KMS-11 (cell line): ENCODE measurements around the gene B3GLCT.

ENCODE experiments used
- H2AFZ ChIP-seq: fragments of 200-600 bp; sonication (generic); 2 replicates; pipeline ENCODE4 v1.6.1; 2016; ENCODE audit warnings: antibody characterized with exemption, mixed run types, low read depth
- H3K27ac ChIP-seq: fragments of 200-600 bp; sonication (generic); 2 replicates; pipeline ENCODE4 v1.6.1; 2016; ENCODE audit warnings: mild to moderate bottlenecking, mixed run types
- H3K27me3 ChIP-seq: fragments of 200-600 bp; sonication (generic); 2 replicates; pipeline ENCODE4 v1.6.1; 2017; ENCODE audit warnings: mild to moderate bottlenecking, low read depth, mixed run types, moderate library complexity; ENCODE audit not compliant: insufficient read depth
- H3K36me3 ChIP-seq: fragments of 200-600 bp; sonication (generic); 2 replicates; pipeline ENCODE4 v1.6.1; 2017; ENCODE audit warnings: mild to moderate bottlenecking, mixed run types; ENCODE audit not compliant: insufficient read depth
- H3K4me1 ChIP-seq: fragments of 200-600 bp; sonication (generic); 2 replicates; pipeline ENCODE4 v1.6.1; 2016; ENCODE audit warnings: mild to moderate bottlenecking, low read depth, mixed run types; ENCODE audit not compliant: poor library complexity, severe bottlenecking
- H3K4me2 ChIP-seq: fragments of 200-600 bp; sonication (generic); 2 replicates; pipeline ENCODE4 v1.7.0; 2016; ENCODE audit warnings: mild to moderate bottlenecking, mixed run types
- H3K4me3 ChIP-seq: fragments of 200-600 bp; sonication (generic); IDR thresholded peaks from 2 replicates; pipeline ENCODE4 v1.6.1; 2017; ENCODE audit warnings: low read depth, low read length, mixed read lengths; ENCODE audit not compliant: insufficient read depth
- H3K79me2 ChIP-seq: fragments of 200-600 bp; sonication (generic); 2 replicates; pipeline ENCODE4 v1.6.1; 2016; ENCODE audit warnings: low read depth, mixed run types; ENCODE audit not compliant: insufficient read depth
- H3K9ac ChIP-seq: fragments of 200-600 bp; sonication (generic); 2 replicates; pipeline ENCODE4 v1.6.1; 2016; ENCODE audit warnings: mild to moderate bottlenecking, mixed run types
- H4K20me1 ChIP-seq: fragments of 200-600 bp; sonication (generic); 2 replicates; pipeline ENCODE4 v1.6.1; 2016; ENCODE audit warnings: mild to moderate bottlenecking, mixed run types; ENCODE audit not compliant: insufficient read depth
- TF ChIP-seq, protein P1 (sequence below): fragments of 200-600 bp; sonication (generic); conservative IDR thresholded peaks from 2 replicates; pipeline ENCODE4 v1.6.1; 2017; ENCODE audit warnings: low read depth, mild to moderate bottlenecking, antibody characterized with exemption, low read length, moderate library complexity, mixed read lengths

The B3GLCT gene

DNA sequence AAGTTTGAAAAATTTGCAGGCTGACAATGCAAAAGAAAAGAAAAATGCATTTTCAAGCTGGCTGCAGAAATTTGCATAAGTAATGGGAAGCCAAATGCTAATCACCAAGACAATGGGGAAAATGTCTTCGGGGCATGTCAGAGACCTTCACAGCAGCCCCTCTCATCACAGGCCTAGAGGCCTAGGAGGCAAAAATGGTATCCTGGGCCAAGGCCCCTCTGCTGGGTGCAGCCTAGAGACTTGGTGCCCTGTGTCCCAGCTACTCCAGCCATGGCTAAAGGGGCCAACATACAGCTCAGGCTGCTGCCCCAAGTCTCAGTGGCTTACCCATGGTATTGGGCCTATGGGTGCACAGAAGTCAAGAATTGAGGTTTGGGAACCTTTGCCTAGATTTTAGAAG is 155.2 kb downstream of the B3GLCT start:
- H3K79me2 ChIP-seq, result no peaks in the 10 kb centered on the region
- H3K27me3 ChIP-seq, result no peaks in the 10 kb centered on the region
- H3K4me3 ChIP-seq, result no peak overlapping the region
- no peak overlapping the region for H2AFZ ChIP-seq
- H3K4me1 ChIP-seq, result no peaks in the 10 kb centered on the region
- H3K4me2 ChIP-seq, result no peak overlapping the region
- no peaks in the 10 kb centered on the region for H4K20me1 ChIP-seq
- TF ChIP-seq, protein P1, sequence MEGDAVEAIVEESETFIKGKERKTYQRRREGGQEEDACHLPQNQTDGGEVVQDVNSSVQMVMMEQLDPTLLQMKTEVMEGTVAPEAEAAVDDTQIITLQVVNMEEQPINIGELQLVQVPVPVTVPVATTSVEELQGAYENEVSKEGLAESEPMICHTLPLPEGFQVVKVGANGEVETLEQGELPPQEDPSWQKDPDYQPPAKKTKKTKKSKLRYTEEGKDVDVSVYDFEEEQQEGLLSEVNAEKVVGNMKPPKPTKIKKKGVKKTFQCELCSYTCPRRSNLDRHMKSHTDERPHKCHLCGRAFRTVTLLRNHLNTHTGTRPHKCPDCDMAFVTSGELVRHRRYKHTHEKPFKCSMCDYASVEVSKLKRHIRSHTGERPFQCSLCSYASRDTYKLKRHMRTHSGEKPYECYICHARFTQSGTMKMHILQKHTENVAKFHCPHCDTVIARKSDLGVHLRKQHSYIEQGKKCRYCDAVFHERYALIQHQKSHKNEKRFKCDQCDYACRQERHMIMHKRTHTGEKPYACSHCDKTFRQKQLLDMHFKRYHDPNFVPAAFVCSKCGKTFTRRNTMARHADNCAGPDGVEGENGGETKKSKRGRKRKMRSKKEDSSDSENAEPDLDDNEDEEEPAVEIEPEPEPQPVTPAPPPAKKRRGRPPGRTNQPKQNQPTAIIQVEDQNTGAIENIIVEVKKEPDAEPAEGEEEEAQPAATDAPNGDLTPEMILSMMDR, result no peak
- no peak overlapping the region for H3K9ac ChIP-seq
- no peak overlapping the region for H3K27ac ChIP-seq
- H3K36me3 ChIP-seq, result no peaks in the 10 kb centered on the region

DNA sequence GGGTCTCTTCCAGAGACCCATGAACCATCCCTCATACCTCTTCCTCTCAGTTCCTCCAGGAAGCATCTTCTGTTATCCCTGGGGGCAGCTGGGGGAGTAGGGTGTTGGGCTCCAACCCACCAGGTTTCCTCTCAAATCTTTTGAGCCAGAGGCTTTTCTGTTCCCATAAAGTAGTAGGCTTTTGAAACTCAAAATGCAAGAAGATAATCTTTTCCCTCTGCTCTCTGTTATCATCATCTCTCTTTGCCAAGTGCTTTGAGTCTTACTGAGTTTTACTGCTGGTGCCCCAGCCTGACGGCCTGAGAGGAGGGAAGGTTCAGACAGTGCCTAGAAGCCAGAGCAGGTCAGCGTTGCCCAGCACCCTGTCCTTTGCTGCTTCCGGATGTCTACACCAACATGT is 157.2 kb downstream of the B3GLCT start:
- Histone ChIP-seq H4K20me1 (no peaks in the 10 kb centered on the region), H3K79me2 (no peaks in the 10 kb centered on the region), H3K4me3 (no peak overlapping the region), H3K27ac (no peak overlapping the region), H3K4me2 (no peak overlapping the region), H3K4me1 (no peaks in the 10 kb centered on the region), H3K36me3 (no peaks in the 10 kb centered on the region), H3K27me3 (no peaks in the 10 kb centered on the region), H2AFZ (no peak overlapping the region), H3K9ac (no peak overlapping the region)
- TF ChIP-seq, protein P1, result no peak

DNA sequence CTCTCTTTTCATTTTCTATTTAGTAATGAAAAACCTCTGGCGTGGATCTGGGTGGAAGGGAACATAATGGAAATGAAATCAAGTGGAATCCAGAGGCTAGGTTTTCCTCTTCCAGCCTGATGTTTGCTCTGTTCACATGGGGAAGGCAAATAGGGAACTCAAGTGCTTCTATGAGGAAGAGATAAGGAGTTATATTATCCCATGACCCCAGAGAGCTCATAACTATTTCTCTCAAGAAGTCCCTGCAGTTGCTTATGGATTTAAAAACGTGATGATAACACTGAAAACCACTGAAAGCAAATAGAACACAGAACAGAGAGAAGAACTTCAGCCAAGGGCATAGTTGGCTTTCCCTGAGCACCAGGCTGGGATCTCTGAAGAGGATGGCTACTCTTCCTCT is 157.8 kb downstream of the B3GLCT start:
- Histone ChIP-seq H3K79me2 (no peaks in the 10 kb centered on the region), H3K36me3 (no peaks in the 10 kb centered on the region), H3K9ac (no peak overlapping the region), H3K27me3 (no peaks in the 10 kb centered on the region), H4K20me1 (no peaks in the 10 kb centered on the region), H3K27ac (no peak overlapping the region), H3K4me3 (no peak overlapping the region), H2AFZ (no peak overlapping the region), H3K4me1 (no peaks in the 10 kb centered on the region), H3K4me2 (no peak overlapping the region)
- TF ChIP-seq, protein P1, result no peak

DNA sequence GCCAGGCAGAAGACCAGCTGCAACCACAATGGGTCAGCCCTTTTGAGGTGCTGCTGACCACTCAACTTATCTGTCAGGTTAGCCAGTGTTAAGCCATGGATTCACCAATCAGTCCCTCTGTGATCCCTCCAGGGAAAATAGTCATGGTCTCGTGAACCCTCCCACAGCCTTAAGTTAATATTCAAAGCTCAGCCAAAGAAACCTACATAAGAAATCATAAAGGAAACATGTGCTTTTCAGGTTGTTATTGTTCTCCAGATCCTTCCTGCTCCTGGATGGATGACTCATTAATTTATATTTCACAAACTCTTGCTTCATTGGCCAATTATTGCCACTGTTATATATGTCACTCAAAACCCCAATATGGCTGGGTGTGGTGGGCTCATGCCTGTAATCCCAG is 161.9 kb downstream of the B3GLCT start:
- no peaks in the 10 kb centered on the region for H3K27me3 ChIP-seq
- no peak overlapping the region for H3K27ac ChIP-seq
- no peaks in the 10 kb centered on the region for H3K36me3 ChIP-seq
- H2AFZ ChIP-seq, result no peak overlapping the region
- no peak overlapping the region for H3K4me2 ChIP-seq
- TF ChIP-seq, protein P1, result no peak
- H3K79me2 ChIP-seq, result no peaks in the 10 kb centered on the region
- no peaks in the 10 kb centered on the region for H4K20me1 ChIP-seq
- H3K4me1 ChIP-seq, result no peaks in the 10 kb centered on the region
- no peak overlapping the region for H3K4me3 ChIP-seq
- H3K9ac ChIP-seq, result no peak overlapping the region
